GM18507 (cell line): ENCODE results near the gene LNX1.

ENCODE experiments used
- DNase-seq: peaks from one replicate; pipeline ENCODE4 v3.0.0; 2011; ENCODE audit warnings: low read depth; ENCODE audit not compliant: insufficient read length; ENCODE audit errors: extremely low spot score
- FAIRE-seq: peaks from 2 replicates; lab custom pipeline; 2011; peaks lifted over from hg19 to GRCh38; lab: Jason Lieb, UNC

The LNX1 gene

GRCh38 chr4:53545942-53546581, 45.2 kb downstream of the LNX1 start:
- FAIRE-seq (no peak), DNase-seq (no peak)

GRCh38 chr4:53545273-53545672, 46.0 kb downstream of the LNX1 start:
- FAIRE-seq, result no peak
- DNase-seq, result no peak

- FAIRE-seq (no peak), DNase-seq (no peak)
Measured at GRCh38 chr4:53543561-53543960, 47.7 kb downstream of the LNX1 start.

- no peak for FAIRE-seq
- DNase-seq, result no peak
Measured at GRCh38 chr4:53541577-53542206, 49.6 kb downstream of the LNX1 start.

GRCh38 chr4:53538756-53539155, 52.5 kb downstream of the LNX1 start:
- DNase-seq (no peak), FAIRE-seq (no peak)

- DNase-seq (no peak), FAIRE-seq (no peak)
Measured at GRCh38 chr4:53537606-53538005, 53.7 kb downstream of the LNX1 start.

- FAIRE-seq (no peak), DNase-seq (no peak)
Measured at GRCh38 chr4:53536328-53536727, 55.0 kb downstream of the LNX1 start.

GRCh38 chr4:53535567-53535966, 55.7 kb downstream of the LNX1 start:
- DNase-seq (no peak), FAIRE-seq (no peak)

GRCh38 chr4:53534684-53535083, 56.6 kb downstream of the LNX1 start:
- FAIRE-seq (no peak), DNase-seq (no peak)

GRCh38 chr4:53532521-53532920, 58.8 kb downstream of the LNX1 start:
- DNase-seq (no peak), FAIRE-seq (no peak)

GRCh38 chr4:53531585-53532224, 59.6 kb downstream of the LNX1 start:
- no peak for FAIRE-seq

GRCh38 chr4:53529025-53529424, 62.3 kb downstream of the LNX1 start:
- FAIRE-seq, result no peak
- DNase-seq, result no peak

More at GRCh38 chr4:53531585-53532224, 59.6 kb downstream of the LNX1 start:
- no peak for DNase-seq

GRCh38 chr4:53527930-53528329, 63.4 kb downstream of the LNX1 start:
- DNase-seq (no peak), FAIRE-seq (no peak)

GRCh38 chr4:53527326-53527725, 64.0 kb downstream of the LNX1 start:
- no peak for FAIRE-seq
- DNase-seq, result no peak

GRCh38 chr4:53522334-53522733, 69.0 kb downstream of the LNX1 start:
- FAIRE-seq, result no peak

GRCh38 chr4:53520116-53520515, 71.2 kb downstream of the LNX1 start:
- no peak for DNase-seq

More at GRCh38 chr4:53522334-53522733, 69.0 kb downstream of the LNX1 start:
- DNase-seq, result no peak

GRCh38 chr4:53518807-53519206, 72.5 kb downstream of the LNX1 start:
- FAIRE-seq (no peak), DNase-seq (no peak)

More at GRCh38 chr4:53520116-53520515, 71.2 kb downstream of the LNX1 start:
- no peak for FAIRE-seq

- FAIRE-seq, result no peak
- no peak for DNase-seq
Measured at GRCh38 chr4:53515076-53515475, 76.2 kb downstream of the LNX1 start.

GRCh38 chr4:53514509-53514908, 76.8 kb downstream of the LNX1 start:
- FAIRE-seq (no peak), DNase-seq (no peak)

- DNase-seq (no peak), FAIRE-seq (no peak)
Measured at GRCh38 chr4:53512608-53513007, 78.7 kb downstream of the LNX1 start.

GRCh38 chr4:53511014-53511413, 80.3 kb downstream of the LNX1 start:
- no peak for DNase-seq
- no peak for FAIRE-seq
